Prostate gland (tissue), 2 donors: Measurements from ENCODE around the gene TMEM26.

ENCODE experiments used
- POLR2A ChIP-seq: fragments of 450-650 bp; IDR thresholded peaks from one replicate; pipeline ENCODE4 v1.6.1; 2016; ENCODE audit warnings: antibody characterized with exemption, mild to moderate bottlenecking
- POLR2AphosphoS5 ChIP-seq: sonication (generic); formaldehyde crosslinking; IDR thresholded peaks from one replicate; pipeline ENCODE4 v1.6.1; 2017; ENCODE audit warnings: antibody characterized with exemption
- TF ChIP-seq, protein P1 (sequence below), 4 experiments: fragments of 200-600 bp in 2 of 4; fragments of 450-650 bp in 2 of 4; sonication (generic) in 2 of 4; IDR thresholded peaks; 1 replicate in 3 of 4; 2 replicates in 1 of 4; pipeline ENCODE4 v1.5.1; 2016 to 2019; ENCODE audit warnings: antibody characterized with exemption in 4 of 4, mild to moderate bottlenecking in 2 of 4, moderate library complexity in 2 of 4

DNA sequence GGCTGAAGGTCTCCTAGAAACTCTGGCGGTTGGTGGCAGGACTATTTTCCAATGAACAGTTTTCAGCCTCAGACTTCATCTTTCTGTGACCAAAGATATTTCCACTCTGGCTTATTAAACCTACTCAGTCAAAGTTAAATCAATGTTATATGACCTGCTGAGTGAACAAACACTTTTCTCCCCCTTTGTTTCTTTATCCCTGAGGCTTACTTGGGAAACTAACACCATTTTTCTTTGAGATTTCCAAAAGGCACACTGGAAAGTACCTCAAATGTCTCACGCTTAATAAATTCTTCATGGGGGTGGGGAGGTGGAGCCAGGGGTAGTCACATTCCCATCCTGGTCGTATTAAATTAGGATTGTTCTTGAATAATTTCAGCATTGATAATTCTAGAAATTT, 1.8 kb downstream of the TMEM26 start:
- TF ChIP-seq, protein P1, sequence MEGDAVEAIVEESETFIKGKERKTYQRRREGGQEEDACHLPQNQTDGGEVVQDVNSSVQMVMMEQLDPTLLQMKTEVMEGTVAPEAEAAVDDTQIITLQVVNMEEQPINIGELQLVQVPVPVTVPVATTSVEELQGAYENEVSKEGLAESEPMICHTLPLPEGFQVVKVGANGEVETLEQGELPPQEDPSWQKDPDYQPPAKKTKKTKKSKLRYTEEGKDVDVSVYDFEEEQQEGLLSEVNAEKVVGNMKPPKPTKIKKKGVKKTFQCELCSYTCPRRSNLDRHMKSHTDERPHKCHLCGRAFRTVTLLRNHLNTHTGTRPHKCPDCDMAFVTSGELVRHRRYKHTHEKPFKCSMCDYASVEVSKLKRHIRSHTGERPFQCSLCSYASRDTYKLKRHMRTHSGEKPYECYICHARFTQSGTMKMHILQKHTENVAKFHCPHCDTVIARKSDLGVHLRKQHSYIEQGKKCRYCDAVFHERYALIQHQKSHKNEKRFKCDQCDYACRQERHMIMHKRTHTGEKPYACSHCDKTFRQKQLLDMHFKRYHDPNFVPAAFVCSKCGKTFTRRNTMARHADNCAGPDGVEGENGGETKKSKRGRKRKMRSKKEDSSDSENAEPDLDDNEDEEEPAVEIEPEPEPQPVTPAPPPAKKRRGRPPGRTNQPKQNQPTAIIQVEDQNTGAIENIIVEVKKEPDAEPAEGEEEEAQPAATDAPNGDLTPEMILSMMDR (IDR thresholded peaks at IDR 0.05), result no peak
- TF ChIP-seq POLR2A (no peak), POLR2AphosphoS5 (no peak)
